Measurements from ENCODE around the gene ACSM5. TPM values are rescaled to one million over a fixed set of nuclear protein-coding genes. Genes with fewer than 3 reads are reported as not detected.
"Not testable (repeated sequence)": the region's sequence is repeated elsewhere in the genome, so short reads cannot be mapped to it uniquely, and the experiment has no call there.

The ACSM5 gene
- total and polyA plus RNA-seq, 4 donors = 1.6 to 9.4 (median 4.2) TPM

GRCh38 chr16:20410121-20410723, 888 bp downstream of the ACSM5 start:
- Histone ChIP-seq H3K9me3 (ENCODE audit: control insufficient read depth, low read length) (no peaks in the 10 kb centered on the region), H3K36me3 (ENCODE audit: control insufficient read depth in 1 of 2, insufficient read depth in 2 of 2, low read length in 1 of 2) (no peaks in the 10 kb centered on the region), H3K27ac (ENCODE audit: low read depth in 1 of 2, low read length in 2 of 2) (no peak overlapping the region), H3K4me3 (ENCODE audit: low read length in 2 of 2) (no peak overlapping the region), H3K4me1 (ENCODE audit: control insufficient read depth in 1 of 2, insufficient read depth in 2 of 2, low read length in 2 of 2) (no peaks in the 10 kb centered on the region), H3K27me3 (ENCODE audit: control insufficient read depth in 1 of 2, insufficient read depth in 2 of 2, low read length in 1 of 2) (no peaks in the 10 kb centered on the region)
- intact Hi-C loops (cut with DNase I) = no loop called here
- 80 to 85% methylated on average over 6 of the region's 6 CpGs for WGBS, 2 donors
- ATAC-seq (ENCODE audit: low FRiP score) (no peak), DNase-seq (no peak)

- intact Hi-C loops (cut with DNase I) = no loop called here
- WGBS, 2 donors = 83% methylated on average over 2 of the region's 2 CpGs
Measured at GRCh38 chr16:20411055-20411454, 1.7 kb downstream of the ACSM5 start.

GRCh38 chr16:20415541-20415940, 6.2 kb downstream of the ACSM5 start:
- H3K36me3 ChIP-seq (ENCODE audit: control insufficient read depth in 1 of 2, insufficient read depth in 2 of 2, low read length in 1 of 2) = no peaks in the 10 kb centered on the region
- no peak overlapping the region for H3K27ac ChIP-seq (ENCODE audit: low read depth in 1 of 2, low read length in 2 of 2)
- H3K9me3 ChIP-seq (ENCODE audit: control insufficient read depth, low read length) = no peaks in the 10 kb centered on the region
- H3K27me3 ChIP-seq (ENCODE audit: control insufficient read depth in 1 of 2, insufficient read depth in 2 of 2, low read length in 1 of 2) = no peaks in the 10 kb centered on the region
- intact Hi-C loops (cut with DNase I) = no loop called here
- 59 to 65% methylated on average over 1 of the region's 1 CpG for WGBS, 2 donors
- no peak overlapping the region for H3K4me3 ChIP-seq (ENCODE audit: low read length in 2 of 2)
- ATAC-seq (ENCODE audit: low FRiP score) (no peak), DNase-seq (no peak)
- H3K4me1 ChIP-seq (ENCODE audit: control insufficient read depth in 1 of 2, insufficient read depth in 2 of 2, low read length in 2 of 2) = no peaks in the 10 kb centered on the region

More at GRCh38 chr16:20411055-20411454, 1.7 kb downstream of the ACSM5 start:
- Histone ChIP-seq H3K27ac (ENCODE audit: low read depth in 1 of 2, low read length in 2 of 2) (no peak overlapping the region), H3K36me3 (ENCODE audit: control insufficient read depth in 1 of 2, insufficient read depth in 2 of 2, low read length in 1 of 2) (no peaks in the 10 kb centered on the region), H3K4me3 (ENCODE audit: low read length in 2 of 2) (no peak overlapping the region), H3K27me3 (ENCODE audit: control insufficient read depth in 1 of 2, insufficient read depth in 2 of 2, low read length in 1 of 2) (no peaks in the 10 kb centered on the region), H3K4me1 (ENCODE audit: control insufficient read depth in 1 of 2, insufficient read depth in 2 of 2, low read length in 2 of 2) (no peaks in the 10 kb centered on the region), H3K9me3 (ENCODE audit: control insufficient read depth, low read length) (no peaks in the 10 kb centered on the region)
- ATAC-seq (ENCODE audit: low FRiP score) = no peak
- no peak for DNase-seq

- H3K4me3 ChIP-seq (ENCODE audit: low read length in 2 of 2); DNase-seq; H3K36me3 ChIP-seq (ENCODE audit: control insufficient read depth in 1 of 2, insufficient read depth in 2 of 2, low read length in 1 of 2); H3K27me3 ChIP-seq (ENCODE audit: control insufficient read depth in 1 of 2, insufficient read depth in 2 of 2, low read length in 1 of 2); ATAC-seq (ENCODE audit: low FRiP score); intact Hi-C loops (cut with DNase I); H3K27ac ChIP-seq (ENCODE audit: low read depth in 1 of 2, low read length in 2 of 2); H3K4me1 ChIP-seq (ENCODE audit: control insufficient read depth in 1 of 2, insufficient read depth in 2 of 2, low read length in 2 of 2); H3K9me3 ChIP-seq (ENCODE audit: control insufficient read depth, low read length): not testable (repeated sequence)
- WGBS, 2 donors = 79 to 82% methylated on average over 8 of the region's 8 CpGs
Measured at GRCh38 chr16:20419093-20419492, 9.8 kb downstream of the ACSM5 start.

- not testable (repeated sequence) for H3K4me3 ChIP-seq (ENCODE audit: low read length in 2 of 2)
- 83 to 84% methylated on average over 2 of the region's 2 CpGs for WGBS, 2 donors
Measured at GRCh38 chr16:20421748-20422147, 12.4 kb downstream of the ACSM5 start.

GRCh38 chr16:20423772-20424128, 14.4 kb downstream of the ACSM5 start:
- H3K27ac ChIP-seq (ENCODE audit: low read depth in 1 of 2, low read length in 2 of 2); ATAC-seq (ENCODE audit: low FRiP score); H3K4me1 ChIP-seq (ENCODE audit: control insufficient read depth in 1 of 2, insufficient read depth in 2 of 2, low read length in 2 of 2); H3K27me3 ChIP-seq (ENCODE audit: control insufficient read depth in 1 of 2, insufficient read depth in 2 of 2, low read length in 1 of 2); intact Hi-C loops (cut with DNase I); H3K4me3 ChIP-seq (ENCODE audit: low read length in 2 of 2); H3K9me3 ChIP-seq (ENCODE audit: control insufficient read depth, low read length); H3K36me3 ChIP-seq (ENCODE audit: control insufficient read depth in 1 of 2, insufficient read depth in 2 of 2, low read length in 1 of 2); DNase-seq: not testable (repeated sequence)
- WGBS, 2 donors = 82 to 85% methylated on average over 5 of the region's 5 CpGs

More at GRCh38 chr16:20421748-20422147, 12.4 kb downstream of the ACSM5 start:
- intact Hi-C loops (cut with DNase I); H3K27ac ChIP-seq (ENCODE audit: low read depth in 1 of 2, low read length in 2 of 2); ATAC-seq (ENCODE audit: low FRiP score); H3K27me3 ChIP-seq (ENCODE audit: control insufficient read depth in 1 of 2, insufficient read depth in 2 of 2, low read length in 1 of 2); H3K4me1 ChIP-seq (ENCODE audit: control insufficient read depth in 1 of 2, insufficient read depth in 2 of 2, low read length in 2 of 2); H3K36me3 ChIP-seq (ENCODE audit: control insufficient read depth in 1 of 2, insufficient read depth in 2 of 2, low read length in 1 of 2); DNase-seq; H3K9me3 ChIP-seq (ENCODE audit: control insufficient read depth, low read length): not testable (repeated sequence)

GRCh38 chr16:20424129-20424866, 15.0 kb downstream of the ACSM5 start:
- Histone ChIP-seq H3K27me3 (ENCODE audit: control insufficient read depth in 1 of 2, insufficient read depth in 2 of 2, low read length in 1 of 2) (no peaks in the 10 kb centered on the region), H3K4me3 (ENCODE audit: low read length in 2 of 2) (no peak overlapping the region), H3K36me3 (ENCODE audit: control insufficient read depth in 1 of 2, insufficient read depth in 2 of 2, low read length in 1 of 2) (no peaks in the 10 kb centered on the region), H3K9me3 (ENCODE audit: control insufficient read depth, low read length) (no peaks in the 10 kb centered on the region), H3K27ac (ENCODE audit: low read depth in 1 of 2, low read length in 2 of 2) (no peak overlapping the region), H3K4me1 (ENCODE audit: control insufficient read depth in 1 of 2, insufficient read depth in 2 of 2, low read length in 2 of 2) (peaks cover 0 to 1% of the 10 kb centered on the region in 2 donors)
- DNase-seq (no peak), ATAC-seq (ENCODE audit: low FRiP score) (no peak)
- intact Hi-C loops (cut with DNase I) = no loop called here
- WGBS, 2 donors = 73 to 75% methylated on average over 2 of the region's 2 CpGs

GRCh38 chr16:20427401-20427797, 18.1 kb downstream of the ACSM5 start:
- H3K27me3 ChIP-seq (ENCODE audit: control insufficient read depth in 1 of 2, insufficient read depth in 2 of 2, low read length in 1 of 2); H3K9me3 ChIP-seq (ENCODE audit: control insufficient read depth, low read length); H3K36me3 ChIP-seq (ENCODE audit: control insufficient read depth in 1 of 2, insufficient read depth in 2 of 2, low read length in 1 of 2); DNase-seq; ATAC-seq (ENCODE audit: low FRiP score); intact Hi-C loops (cut with DNase I); H3K27ac ChIP-seq (ENCODE audit: low read depth in 1 of 2, low read length in 2 of 2); H3K4me3 ChIP-seq (ENCODE audit: low read length in 2 of 2); H3K4me1 ChIP-seq (ENCODE audit: control insufficient read depth in 1 of 2, insufficient read depth in 2 of 2, low read length in 2 of 2): not testable (repeated sequence)
- 58 to 63% methylated on average over 2 of the region's 2 CpGs for WGBS, 2 donors

- H3K4me3 ChIP-seq (ENCODE audit: low read length in 2 of 2); H3K36me3 ChIP-seq (ENCODE audit: control insufficient read depth in 1 of 2, insufficient read depth in 2 of 2, low read length in 1 of 2); DNase-seq; H3K27me3 ChIP-seq (ENCODE audit: control insufficient read depth in 1 of 2, insufficient read depth in 2 of 2, low read length in 1 of 2); H3K9me3 ChIP-seq (ENCODE audit: control insufficient read depth, low read length); H3K27ac ChIP-seq (ENCODE audit: low read depth in 1 of 2, low read length in 2 of 2); intact Hi-C loops (cut with DNase I); ATAC-seq (ENCODE audit: low FRiP score); H3K4me1 ChIP-seq (ENCODE audit: control insufficient read depth in 1 of 2, insufficient read depth in 2 of 2, low read length in 2 of 2): not testable (repeated sequence)
- 74 to 75% methylated on average over 7 of the region's 7 CpGs for WGBS, 2 donors
Measured at GRCh38 chr16:20429499-20429898, 20.2 kb downstream of the ACSM5 start.
